NOMO-1 treated with dmso at 0.1 percent for 144 hours (cell line): ENCODE data around the gene PSMG4.
"Not testable (repeated sequence)": the region's sequence is repeated elsewhere in the genome, so short reads cannot be mapped to it uniquely, and the experiment has no call there.

Experiments used
- DNase-seq: peaks from one replicate; lab custom pipeline; 2025; ENCODE audit not compliant: unreplicated experiment; lab: John Stamatoyannopoulos, UW

PSMG4 gene

GRCh38 chr6:3230256-3230882 is 28.4 kb upstream of the PSMG4 start:
- DNase-seq = no peak

DNA sequence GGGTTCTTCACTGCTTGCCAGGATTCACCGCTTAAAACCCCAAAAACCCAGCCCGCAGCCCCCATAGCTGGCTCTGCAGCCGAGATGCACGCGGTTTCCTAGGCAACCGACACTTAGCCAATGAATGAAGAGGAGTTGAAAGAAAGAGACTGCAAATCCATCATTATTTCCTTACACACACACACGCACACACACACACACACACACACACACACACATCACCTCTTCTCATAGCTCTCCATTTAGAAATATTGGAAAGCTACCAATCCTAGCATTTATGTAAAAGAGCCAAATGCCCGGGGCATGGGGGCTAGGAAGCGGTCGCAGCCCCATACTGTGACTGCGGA is 27.9 kb upstream of the PSMG4 start:
- no peak for DNase-seq

DNA sequence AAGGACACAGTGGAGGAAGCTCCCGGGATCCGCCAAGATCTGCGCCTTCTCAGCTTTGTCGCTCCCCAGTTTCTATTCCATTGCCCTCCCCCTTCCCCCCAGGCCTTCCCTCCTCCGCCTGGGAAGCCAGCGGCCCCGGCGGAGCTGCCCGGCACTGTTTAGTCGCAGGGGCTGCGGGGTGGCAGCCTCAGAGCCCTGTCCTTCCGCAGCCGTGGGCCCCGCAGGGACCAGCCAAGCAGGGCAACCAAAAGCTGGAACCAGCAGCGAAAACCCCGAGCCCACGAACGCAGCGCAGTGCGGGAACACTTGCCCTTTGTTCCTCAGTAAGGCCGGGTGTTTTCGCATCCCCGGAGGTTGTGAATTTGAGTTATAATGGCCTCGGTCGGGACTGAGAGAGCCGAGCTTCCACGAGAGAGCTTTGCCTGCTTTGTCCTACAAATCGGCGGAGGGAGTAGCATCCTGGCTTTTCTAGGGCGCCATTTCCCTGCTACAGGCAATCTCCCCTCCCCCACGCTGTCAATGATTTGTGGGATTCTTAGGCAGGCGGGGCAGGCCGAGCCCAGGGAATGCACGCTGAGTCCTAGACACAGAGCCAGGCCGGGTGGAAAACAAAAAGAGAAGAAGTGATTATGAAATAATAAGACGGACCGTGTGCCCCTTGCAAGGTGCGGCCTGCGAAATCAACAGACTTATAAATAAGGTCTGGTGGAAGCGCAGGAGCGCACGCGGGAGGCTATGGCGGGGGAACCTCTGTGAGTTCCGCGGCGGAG is 27.3 kb upstream of the PSMG4 start:
- DNase-seq = no peak

DNA sequence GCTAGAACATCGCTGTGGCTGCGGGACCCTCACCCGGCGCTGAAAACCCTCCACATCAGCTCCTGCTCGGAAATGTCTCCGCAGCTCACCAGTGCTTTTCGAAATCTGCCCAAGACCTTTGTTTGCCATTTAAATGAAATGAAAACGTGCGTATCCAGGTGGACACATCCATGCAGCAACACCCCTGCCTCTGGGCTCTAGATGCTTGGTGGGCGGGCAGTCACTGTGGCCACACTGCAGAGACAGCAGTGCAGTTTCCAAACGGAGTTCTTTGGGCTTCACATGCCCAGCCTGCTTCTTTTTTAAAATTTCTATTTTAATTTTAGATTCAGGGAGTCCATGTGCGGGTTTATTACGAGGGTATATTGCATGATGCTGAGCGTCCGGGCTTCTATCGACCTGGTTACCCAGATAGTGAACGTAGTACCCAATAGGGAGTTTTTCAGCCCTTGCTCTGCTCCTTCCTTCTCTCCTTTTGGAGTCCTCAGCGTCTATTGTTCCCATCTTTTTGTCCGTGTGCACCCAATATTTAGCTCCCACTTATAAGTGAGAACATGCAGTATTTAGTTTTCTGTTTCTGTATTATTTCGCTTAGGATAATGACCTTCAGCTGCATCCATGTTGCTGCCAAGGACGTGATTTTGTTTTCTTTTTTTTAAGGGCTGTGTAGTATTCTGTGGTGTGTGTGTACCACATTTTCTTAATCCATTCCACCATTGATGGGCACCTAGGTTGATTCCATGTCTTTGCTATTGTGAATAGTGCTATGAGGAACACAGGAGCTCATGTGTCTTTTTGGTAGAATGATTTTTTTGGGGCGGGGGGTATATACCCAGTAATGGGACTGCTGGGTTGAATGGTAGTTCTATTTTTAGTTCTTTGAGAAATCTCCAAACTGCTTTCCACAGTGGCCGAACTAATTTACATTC is 26.5 kb upstream of the PSMG4 start:
- no peak for DNase-seq

DNA sequence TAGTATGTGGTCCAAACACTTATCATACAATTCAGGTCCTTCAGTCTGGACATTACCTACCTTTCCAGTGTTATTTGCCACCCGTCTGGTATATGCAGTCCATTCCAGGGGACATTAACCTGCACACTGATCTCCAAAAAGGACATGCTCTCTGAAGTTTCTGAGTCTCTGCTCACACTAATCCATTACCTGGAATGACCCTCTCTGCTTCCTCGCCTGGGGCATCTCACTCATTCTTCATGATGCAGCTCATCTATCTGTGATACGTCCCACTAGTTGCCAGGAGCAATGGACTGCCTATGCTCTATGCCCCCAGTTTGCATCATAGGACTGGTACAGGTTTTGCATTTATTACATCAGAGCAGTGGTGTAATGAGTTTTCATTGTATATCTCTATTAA is 25.4 kb upstream of the PSMG4 start:
- DNase-seq = no peak

DNA sequence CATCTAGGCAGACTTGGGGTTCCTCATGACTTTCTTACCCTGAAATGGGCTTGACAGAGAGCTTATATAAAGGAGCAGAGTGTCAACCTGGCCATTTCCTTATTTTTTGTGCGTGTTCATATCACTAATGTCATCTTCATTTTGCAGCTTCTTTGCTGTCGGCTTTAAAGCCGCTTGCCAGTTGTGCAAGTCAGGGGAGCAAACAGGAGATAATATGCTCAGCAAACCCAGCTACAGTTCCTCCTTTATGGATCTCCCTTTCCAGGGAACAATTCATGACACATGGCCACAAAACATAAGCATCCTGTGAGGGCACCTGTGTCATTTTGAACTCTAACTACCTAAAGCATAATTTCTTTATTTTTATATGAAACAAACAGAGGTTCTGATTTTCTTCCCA is 24.8 kb upstream of the PSMG4 start:
- DNase-seq = no peak

GRCh38 chr6:3235486-3235885 is 23.3 kb upstream of the PSMG4 start:
- DNase-seq = no peak

DNA sequence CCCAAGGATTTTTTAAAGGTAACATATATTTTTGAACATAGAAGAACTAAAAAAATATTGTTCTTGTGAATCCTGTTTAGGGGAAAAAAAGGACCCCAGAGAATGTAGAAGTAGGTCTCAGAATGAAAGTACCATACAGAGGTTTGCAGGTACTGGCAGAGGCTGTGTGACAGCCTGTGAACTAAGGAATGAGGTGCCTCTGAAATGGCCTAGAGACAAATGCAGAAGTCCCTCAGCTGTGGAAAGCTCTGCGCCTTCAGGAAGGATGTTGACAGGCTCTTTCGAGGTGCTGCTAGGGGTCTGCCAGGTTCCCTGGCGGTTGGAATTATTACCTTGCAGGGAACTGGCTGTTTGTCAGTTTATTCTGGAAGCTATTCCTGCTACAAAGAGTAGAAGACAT is 22.7 kb upstream of the PSMG4 start:
- no peak for DNase-seq

- DNase-seq = peak; percentile 12
These were observed 20.7 kb upstream of the PSMG4 start for GRCh38 chr6:3237761-3238662.

DNA sequence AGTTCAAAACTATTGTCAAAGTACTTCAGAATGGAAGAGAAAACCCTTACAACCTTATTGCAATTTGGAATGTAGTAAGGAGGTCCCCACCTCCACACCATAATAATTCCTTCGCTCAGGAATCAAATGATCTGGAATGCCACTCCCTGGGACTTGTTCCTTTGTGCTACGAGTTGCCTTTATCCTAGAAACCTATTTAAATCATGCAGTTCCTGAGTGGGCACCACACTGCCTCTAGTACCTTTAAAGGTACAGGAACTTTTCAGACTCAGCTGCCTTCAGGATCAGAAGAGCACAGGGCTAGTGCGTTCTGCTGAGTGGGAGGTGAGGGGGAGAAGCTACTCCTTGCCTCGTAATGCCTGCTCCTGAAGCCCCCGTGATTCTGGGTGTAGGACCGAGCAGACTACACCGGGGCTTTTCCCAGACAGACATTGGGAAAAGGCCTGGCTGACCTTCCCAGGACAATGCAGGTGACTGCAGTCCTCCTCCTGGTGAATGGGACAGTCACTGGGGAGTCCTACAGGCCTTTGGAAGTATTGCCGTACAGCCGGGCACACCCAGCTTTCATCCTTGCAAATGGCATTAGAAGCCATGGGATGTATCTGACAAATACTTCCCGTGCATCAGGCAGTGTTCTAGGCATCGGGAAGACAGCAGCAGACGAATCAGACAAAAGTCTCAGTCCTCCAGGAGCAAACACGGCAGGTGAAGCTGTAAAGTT is 19.5 kb upstream of the PSMG4 start:
- DNase-seq = no peak

DNA sequence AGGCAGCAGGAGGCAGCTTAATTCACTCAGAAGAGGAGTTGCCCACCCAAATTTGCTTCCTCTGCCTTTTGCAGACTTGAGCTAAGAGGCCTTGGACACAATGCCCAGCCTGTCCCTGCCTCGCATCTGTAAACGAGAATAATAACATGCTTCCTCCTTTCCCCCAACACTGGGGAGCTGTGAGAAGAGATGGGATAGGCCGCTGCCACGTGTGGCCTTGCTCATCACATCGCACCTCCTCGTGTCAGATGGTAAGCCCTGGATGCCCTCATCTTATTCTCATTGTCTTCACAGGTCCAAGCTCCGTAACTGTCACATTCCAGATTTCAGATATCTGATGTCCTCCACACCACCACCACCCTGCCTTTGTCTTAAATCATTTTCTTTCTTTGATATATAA is 18.2 kb upstream of the PSMG4 start:
- DNase-seq = no peak

GRCh38 chr6:3241745-3242144 is 17.0 kb upstream of the PSMG4 start:
- not testable (repeated sequence) for DNase-seq

GRCh38 chr6:3242768-3243167 is 16.0 kb upstream of the PSMG4 start:
- DNase-seq = no peak

- DNase-seq = no peak
These were observed 14.5 kb upstream of the PSMG4 start for GRCh38 chr6:3244003-3244831.

- not testable (repeated sequence) for DNase-seq
These were observed 13.9 kb upstream of the PSMG4 start for GRCh38 chr6:3244832-3245161.

- no peak for DNase-seq
These were observed 13.5 kb upstream of the PSMG4 start for GRCh38 chr6:3245216-3245615.

DNA sequence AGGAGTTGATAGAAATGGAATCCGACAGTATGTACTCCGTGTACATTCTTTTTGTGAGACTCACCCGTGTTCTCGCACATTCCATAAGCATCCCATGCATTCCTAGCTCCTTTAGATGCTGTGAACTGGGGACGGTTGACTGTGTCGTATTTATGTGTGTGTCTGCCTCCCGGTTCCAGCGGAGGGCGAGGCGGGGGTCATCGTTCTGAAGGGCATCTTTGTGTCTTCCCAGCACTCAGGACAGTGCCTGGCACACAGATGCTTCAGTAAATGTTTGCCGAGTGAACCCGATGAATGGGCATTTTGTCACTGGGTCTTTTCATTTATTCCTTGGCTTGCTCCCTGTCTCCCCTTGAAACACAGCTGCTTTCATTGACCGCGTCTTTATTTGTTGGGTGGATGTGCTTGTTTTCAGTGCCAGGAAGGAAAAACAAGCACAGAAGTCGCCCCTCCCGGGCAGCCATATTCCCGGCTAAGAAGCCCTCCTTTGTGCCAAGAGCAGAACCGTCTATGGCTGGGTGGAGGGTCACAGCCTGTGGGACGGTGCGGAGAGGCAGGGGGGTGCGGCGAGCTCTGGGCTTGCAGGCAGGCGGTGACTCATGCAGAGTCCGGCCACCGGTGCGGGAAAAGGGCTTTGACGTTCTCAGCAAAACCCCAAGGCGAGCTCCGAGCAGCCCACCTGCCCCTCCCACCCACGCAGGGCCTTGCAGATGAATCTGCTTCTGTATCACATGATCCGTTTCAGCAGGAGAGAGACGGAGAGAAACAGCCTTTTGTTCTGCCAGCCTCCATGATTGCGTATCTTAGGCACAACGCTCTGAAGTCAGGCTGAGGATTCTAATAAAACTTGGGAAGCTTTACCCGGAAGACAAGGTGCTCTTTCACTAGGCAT is 11.2 kb upstream of the PSMG4 start:
- DNase-seq = no peak

GRCh38 chr6:3249821-3250220 is 8.9 kb upstream of the PSMG4 start:
- no peak for DNase-seq
